Fibroblast of lung (primary cell): ENCODE data around the gene REM1.

Experiments
- EZH2 ChIP-seq: IDR thresholded peaks from 2 replicates; pipeline ENCODE4 v1.5.1; 2012; ENCODE audit warnings: low read length, control low read depth, mild to moderate bottlenecking; ENCODE audit errors: missing control alignments
- TF ChIP-seq, protein P1 (sequence below), 2 donors: IDR thresholded peaks in 1 of 2; conservative IDR thresholded peaks in 1 of 2; 1 replicate in 1 of 2; 2 replicates in 1 of 2; pipeline ENCODE4 v1.5.1; 2011 to 2012; ENCODE audit warnings: low read length in 2 of 2, control low read depth in 1 of 2, inconsistent platforms in 1 of 2, low read depth in 1 of 2, mild to moderate bottlenecking in 1 of 2

- TF ChIP-seq EZH2: no peak
- TF ChIP-seq, protein P1, sequence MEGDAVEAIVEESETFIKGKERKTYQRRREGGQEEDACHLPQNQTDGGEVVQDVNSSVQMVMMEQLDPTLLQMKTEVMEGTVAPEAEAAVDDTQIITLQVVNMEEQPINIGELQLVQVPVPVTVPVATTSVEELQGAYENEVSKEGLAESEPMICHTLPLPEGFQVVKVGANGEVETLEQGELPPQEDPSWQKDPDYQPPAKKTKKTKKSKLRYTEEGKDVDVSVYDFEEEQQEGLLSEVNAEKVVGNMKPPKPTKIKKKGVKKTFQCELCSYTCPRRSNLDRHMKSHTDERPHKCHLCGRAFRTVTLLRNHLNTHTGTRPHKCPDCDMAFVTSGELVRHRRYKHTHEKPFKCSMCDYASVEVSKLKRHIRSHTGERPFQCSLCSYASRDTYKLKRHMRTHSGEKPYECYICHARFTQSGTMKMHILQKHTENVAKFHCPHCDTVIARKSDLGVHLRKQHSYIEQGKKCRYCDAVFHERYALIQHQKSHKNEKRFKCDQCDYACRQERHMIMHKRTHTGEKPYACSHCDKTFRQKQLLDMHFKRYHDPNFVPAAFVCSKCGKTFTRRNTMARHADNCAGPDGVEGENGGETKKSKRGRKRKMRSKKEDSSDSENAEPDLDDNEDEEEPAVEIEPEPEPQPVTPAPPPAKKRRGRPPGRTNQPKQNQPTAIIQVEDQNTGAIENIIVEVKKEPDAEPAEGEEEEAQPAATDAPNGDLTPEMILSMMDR (conservative IDR thresholded peaks at IDR 0.05 in 1 of 2, IDR thresholded peaks at IDR 0.05 in 1 of 2; ENCODE audit: low read depth in 1 of 2, low read length in 2 of 2): no peak
These were observed 14.1 kb downstream of the REM1 start for GRCh38 chr20:31489152-31489551.
